Mammary epithelial cell (primary cell): ENCODE data around the gene TOR2A.

ENCODE experiments used
- EZH2 ChIP-seq: IDR thresholded peaks from 2 replicates; pipeline ENCODE4 v1.6.1; 2012; ENCODE audit warnings: low read length, inconsistent platforms, borderline replicate concordance
- TF ChIP-seq, protein P1 (sequence below), 2 donors: IDR thresholded peaks in 1 of 2; conservative IDR thresholded peaks in 1 of 2; 2 replicates each; pipeline ENCODE4 v1.5.1; 2011 to 2012; ENCODE audit warnings: inconsistent platforms in 2 of 2, low read length in 2 of 2, mild to moderate bottlenecking in 2 of 2, control low read depth in 1 of 2, low read depth in 1 of 2; ENCODE audit not compliant: insufficient read depth in 1 of 2; ENCODE audit errors: extremely low read depth in 1 of 2

DNA sequence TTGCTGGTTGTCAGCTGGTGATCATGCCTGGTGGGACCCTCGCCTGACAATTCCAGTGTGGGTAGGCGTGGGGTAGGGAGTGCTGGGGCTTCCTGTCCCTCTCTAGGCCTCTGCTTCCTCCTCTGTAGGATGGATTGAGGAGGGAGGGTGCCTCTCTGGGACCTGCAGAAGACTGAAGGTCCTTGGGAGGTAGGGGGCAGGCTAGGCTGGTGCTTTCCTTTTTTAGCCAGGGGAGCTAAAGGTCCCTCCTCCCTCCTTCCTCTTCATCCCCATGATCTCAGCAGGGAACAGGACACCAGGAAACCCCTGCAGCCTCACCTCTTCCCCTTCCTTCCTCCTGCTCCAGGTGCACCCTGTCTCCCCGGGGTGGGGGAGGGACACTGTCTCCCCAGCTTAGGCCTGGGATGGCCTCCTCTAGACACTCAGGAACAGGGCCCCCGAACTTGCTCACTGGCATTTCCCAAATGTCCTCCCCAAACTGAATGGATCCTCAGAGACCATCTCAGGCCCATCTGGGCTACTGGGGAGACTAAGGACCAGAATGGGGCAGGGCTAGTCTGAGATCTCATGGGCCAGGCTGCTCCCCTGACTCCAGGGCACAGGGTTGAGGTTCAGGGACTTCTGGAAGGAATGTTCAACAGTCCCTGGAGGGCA lies 35.0 kb upstream of the TOR2A start:
- TF ChIP-seq, protein P1, sequence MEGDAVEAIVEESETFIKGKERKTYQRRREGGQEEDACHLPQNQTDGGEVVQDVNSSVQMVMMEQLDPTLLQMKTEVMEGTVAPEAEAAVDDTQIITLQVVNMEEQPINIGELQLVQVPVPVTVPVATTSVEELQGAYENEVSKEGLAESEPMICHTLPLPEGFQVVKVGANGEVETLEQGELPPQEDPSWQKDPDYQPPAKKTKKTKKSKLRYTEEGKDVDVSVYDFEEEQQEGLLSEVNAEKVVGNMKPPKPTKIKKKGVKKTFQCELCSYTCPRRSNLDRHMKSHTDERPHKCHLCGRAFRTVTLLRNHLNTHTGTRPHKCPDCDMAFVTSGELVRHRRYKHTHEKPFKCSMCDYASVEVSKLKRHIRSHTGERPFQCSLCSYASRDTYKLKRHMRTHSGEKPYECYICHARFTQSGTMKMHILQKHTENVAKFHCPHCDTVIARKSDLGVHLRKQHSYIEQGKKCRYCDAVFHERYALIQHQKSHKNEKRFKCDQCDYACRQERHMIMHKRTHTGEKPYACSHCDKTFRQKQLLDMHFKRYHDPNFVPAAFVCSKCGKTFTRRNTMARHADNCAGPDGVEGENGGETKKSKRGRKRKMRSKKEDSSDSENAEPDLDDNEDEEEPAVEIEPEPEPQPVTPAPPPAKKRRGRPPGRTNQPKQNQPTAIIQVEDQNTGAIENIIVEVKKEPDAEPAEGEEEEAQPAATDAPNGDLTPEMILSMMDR (conservative IDR thresholded peaks at IDR 0.05 in 1 of 2, IDR thresholded peaks at IDR 0.05 in 1 of 2; ENCODE audit: extremely low read depth in 1 of 2, insufficient read depth in 1 of 2, low read depth in 1 of 2, low read length in 2 of 2) = no peak
- TF ChIP-seq EZH2 = no peak
